Fibroblast of skin of left quadriceps (primary cell): ENCODE measurements around the gene VPS33A.
"Not testable (repeated sequence)": the region's sequence is repeated elsewhere in the genome, so short reads cannot be mapped to it uniquely, and the experiment has no call there.

ENCODE experiments used
- DNase-seq, 2 experiments: peaks; one replicate each; pipeline ENCODE4 v3.0.0-alpha.2; 2013; ENCODE audit warnings: low read depth in 2 of 2

The VPS33A gene

DNA sequence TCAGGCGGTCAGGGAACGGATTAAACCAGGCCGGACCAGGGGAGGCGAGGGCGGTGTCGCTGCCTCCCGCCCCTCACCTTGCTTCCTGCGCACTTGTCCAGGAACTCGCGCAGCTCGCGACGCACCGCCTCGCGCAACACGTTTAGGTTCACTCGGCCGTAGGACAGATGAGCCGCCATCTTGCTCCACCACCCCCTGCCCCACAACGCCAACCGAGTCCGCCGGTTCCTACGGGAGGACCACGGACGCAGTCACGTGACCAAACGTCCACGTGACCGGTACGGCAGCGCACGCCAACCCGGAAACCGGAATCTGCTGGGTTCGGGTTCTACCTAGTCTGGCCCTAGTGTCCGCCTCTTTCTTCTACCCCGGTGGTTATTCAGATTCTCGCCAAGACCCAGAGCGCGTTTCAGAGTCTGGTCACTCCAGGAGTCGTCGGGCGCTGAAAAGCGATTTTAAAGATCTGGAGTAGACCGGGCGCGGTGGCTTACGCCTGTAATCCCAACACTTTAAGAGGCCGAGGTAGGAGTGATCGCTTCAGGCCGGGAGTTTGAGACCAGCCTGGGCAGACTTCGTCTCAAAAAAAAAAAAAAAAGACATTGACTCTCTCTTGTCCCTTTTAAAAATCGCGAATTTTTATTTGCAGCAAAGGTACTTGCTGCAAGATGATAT, at the start of gene VPS33A:
Gene VPS33A (minus strand): TSS at position 265 of the 672 bp plus-strand sequence. CDS start 86 bp downstream, at position 179.
- peak; percentile 95 to 96 for DNase-seq

DNA sequence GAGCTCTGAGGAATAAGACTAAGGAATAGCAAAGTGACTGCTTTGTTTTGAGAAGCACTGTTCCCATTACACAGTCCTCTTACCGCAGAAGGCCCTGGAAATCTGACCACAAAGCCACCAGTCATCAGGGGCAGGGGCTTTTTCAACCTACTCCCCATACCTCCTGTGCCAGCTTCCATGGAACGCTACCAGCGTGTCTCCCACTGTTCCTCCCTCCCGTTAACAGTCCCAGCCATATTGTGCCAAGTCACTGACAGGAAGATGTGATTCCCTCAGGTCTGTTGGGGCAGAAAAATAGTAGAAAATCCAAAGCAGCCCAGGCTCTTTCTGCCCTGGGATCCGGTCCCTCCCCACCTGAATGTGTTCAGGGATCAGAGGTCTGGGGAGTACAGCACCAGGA, 46.6 kb upstream of the VPS33A start:
- no peak for DNase-seq

DNA sequence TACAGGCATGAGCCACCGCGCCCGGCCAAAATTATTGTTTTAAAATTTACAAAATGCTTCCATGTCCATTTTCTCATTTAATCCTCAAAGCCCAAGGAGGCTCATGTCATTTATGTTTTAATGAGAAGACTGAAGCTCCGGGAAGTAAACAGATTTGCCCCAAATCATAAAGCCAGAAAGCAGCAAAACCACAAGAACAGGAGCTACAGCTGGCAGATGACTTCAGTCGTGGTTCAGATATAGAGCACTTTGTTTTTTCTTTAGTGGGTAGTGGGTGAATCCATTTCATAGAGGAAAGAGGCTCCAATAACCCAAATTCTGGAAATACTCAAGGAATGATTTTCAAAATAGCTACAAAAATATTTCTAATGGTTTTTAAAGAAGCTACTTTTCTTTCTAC, 45.4 kb upstream of the VPS33A start:
- no peak for DNase-seq

GRCh38 chr12:122310626-122311333, 44.5 kb upstream of the VPS33A start:
- no peak for DNase-seq

- no peak for DNase-seq
Measured at GRCh38 chr12:122309564-122310121, 43.3 kb upstream of the VPS33A start.

DNA sequence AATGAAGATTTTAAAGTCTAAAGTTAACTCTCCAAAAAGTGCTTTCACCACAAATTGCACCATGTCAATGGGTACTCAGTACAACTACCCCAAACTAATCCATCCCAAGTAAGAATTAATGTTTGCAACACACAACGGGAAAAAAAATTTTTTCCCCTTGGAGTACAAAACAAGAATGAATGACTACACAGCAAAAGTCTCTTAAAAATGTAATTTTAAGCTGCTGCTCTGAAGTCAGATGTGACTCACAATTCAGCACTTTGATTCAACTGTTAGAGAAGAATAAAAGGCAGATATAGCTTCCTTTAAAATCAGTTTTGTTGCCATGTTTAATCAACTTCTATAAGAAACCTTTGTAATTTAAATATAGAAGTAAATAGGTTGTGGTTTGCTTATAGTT, 42.5 kb upstream of the VPS33A start:
- DNase-seq = no peak

DNA sequence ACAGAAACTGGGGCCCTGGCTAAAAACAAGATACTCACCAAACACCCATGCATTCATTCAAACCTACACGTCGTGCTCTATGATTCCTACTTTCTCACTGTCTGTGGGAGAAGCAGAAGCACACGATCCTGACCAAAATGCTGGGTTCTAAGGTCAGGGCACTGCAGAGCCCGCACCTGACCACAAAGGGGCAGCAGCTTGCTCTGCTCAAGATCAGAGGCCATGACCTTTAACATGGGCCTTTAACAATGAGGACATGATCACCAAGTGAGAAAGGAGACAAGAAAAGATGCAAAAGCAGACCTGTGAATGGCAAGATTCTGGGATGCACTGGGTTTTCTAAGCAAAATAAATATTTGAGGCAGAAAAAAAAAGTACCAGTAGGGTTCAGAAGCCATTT, 40.1 kb upstream of the VPS33A start:
- no peak for DNase-seq

- DNase-seq = no peak
Measured at GRCh38 chr12:122304924-122305323, 38.6 kb upstream of the VPS33A start.

DNA sequence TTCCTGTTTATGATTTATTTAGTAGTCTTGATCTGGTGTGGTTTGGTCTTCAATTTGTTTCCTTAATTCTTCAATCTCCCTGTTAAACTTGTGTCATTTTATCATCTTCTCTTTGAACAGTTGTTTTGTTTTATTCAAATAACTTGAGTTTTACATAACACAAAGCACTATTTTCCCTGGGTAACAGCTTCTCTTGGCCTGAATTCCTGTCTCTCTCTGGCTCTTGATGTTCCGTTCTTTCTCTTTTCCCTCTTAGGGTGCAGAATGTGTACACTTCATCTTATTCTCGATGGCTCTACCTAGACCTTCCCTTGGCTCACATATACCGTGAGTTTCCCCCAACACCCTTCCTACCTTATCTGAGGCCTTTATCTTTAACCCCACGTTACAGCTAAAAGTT, 36.8 kb upstream of the VPS33A start:
- no peak for DNase-seq

DNA sequence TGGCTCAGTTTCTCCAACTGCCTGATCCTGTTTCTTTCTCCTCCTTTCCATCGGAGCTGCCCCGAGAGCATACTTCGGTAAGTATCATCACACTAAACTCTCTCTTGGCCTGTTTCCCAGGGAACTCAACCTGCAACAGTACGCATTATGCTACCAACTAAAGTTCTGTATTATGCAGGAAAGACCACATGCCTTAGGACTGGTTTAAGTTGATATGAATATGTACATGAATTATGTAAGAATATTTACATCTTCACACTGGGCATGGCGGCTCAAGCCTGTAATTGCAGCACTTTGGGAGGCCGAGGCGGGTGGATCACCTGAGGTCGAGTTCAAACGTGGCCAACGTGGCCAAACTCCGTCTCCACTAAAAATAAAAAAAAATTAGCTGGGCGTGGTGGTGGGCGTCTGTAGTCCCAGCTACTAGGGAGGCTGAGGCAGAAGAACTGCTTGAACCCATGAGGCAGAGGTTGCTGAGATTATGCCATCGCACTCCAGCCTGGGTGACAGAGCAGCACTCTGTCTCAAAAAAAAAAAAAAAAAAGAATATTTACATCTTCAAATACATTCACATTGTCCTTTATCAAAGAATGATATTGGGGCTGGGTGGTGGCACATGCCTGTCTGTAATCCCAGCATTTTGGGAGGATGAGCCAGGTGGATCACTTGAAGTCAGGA, 31.9 kb upstream of the VPS33A start:
- DNase-seq = no peak

DNA sequence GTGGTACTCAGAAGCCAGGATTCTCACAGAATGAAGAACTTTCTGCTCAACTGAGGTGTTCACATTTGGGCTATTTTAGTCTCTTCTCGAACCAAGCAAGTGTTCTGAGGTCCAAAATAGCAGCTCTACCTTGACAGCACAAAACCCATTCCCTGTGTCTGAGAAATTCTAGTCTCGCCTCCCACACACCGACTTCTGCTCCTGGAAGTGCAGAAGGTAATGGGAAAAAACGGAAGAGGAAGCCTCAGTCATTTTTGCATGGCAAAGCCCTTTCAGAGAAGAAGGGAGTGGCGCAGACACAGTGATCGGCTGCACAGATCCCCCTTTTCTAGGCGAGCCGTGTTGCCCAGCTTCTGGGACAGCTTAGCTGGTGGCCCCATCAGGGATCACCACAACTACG, 31.2 kb upstream of the VPS33A start:
- no peak for DNase-seq

DNA sequence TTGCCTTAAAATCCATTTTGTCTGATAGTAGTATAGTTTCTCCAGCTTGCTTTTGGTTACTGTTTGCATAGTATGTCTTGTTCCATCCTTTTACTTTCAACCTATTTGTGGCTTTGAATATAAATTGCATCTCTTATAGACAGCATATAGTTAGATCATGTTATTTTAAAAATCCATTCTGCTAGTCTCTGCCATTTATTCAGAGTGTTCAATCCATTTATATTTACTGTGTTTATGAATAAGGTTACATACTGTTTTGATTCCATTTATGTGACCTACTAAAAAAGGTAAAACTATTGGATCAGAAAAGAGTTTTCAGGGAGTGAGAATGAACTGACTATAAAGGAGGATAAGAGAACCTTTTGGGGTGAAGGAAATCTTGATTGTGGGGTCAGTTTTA, 29.6 kb upstream of the VPS33A start:
- no peak for DNase-seq

DNA sequence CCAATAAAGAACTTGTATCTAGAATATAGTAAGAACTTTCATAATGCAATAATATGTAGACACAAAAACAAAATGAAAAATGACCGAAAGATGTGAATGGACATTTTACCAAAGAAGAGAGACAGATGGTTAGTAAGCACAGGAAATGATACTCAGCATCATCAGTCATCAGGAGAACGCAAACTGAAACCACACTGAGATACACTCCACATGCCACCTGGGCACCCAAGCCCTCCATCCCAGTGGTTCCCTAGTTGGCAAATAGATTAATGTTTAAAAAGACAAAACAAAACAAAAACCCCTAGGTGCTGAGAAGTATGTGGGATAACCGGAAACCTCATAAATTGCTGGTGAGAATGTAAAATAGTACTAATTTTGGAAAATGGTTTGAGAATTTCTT, 26.8 kb upstream of the VPS33A start:
- no peak for DNase-seq

GRCh38 chr12:122291431-122291830, 25.1 kb upstream of the VPS33A start:
- DNase-seq = no peak

- DNase-seq = no peak
Measured at GRCh38 chr12:122283680-122284079, 17.4 kb upstream of the VPS33A start.

DNA sequence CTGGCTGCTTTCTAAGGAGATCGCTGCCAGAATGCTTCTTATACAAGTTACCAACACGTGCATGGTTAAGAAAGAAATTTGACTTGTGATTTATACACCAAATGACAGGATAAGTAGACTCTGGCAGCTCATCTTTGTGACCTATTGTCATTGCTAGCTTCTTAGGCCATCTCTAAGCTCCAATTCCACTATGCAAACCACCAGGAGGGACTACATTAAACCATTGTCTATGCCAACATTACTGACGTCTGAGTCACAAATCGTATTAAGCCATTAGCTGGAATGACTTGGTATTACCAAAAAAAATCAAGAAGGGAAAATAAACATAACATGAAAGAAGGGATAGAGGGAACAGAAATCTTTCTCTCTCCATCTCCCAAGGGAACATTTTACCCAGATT, 15.8 kb upstream of the VPS33A start:
- peak; percentile 57 to 59 for DNase-seq

DNA sequence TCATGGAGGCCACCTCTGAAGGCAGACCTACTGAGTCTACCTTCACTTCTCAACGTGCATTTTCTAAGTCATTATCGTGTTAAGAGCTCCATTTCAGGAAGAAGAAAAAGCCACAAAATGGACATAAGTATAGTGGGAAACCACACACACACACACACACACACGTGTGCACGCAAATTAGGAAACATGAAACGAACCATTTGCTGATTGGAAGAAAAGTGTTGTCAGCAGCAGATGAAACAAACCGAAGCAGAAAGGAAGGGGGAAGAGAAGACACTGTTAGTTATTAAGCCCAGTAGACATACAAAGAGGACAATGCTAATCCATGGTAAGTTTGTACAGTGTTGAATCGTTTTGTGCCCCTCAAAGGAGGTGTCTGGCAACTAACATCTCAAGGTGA, 9.9 kb upstream of the VPS33A start:
- DNase-seq = no peak

GRCh38 chr12:122275459-122275858, 9.2 kb upstream of the VPS33A start:
- DNase-seq = no peak

DNA sequence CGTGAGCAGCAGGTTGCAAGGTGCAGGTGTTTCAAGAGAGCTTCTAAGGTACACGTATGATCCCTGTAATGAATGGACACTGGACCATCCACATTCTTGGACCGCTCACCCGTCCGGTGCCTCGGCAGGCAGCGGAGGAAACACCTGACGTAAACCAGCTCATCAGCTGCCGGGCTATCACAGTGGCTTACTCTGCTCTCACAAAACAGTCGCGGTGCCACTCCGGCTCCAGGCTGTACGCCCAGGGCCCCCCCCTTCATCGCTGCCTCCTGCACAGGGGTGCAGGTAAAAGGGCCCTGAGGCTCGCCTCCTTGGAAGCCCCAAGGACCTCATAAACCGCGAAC, 436 bp downstream of the VPS33A start:
- DNase-seq = no peak

DNA sequence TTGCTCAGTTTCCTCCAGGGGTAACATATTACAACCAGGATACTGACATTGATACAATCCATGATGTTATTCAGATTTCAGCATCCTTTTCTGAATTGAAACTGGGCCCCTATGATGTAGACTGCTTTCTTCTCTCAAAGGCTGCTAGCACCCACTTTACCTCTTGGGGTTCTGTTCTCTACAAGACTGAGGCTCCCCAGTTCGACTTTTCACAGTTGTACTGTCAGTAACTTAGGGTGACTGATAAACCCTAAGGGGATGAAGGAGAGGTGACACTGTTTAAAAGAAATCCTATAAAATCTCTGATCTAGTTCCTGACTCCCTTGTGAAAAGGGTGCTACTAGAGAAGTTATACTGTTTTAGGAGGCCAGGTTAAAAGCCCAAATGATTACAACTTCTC, 818 bp downstream of the VPS33A start:
- no peak for DNase-seq

DNA sequence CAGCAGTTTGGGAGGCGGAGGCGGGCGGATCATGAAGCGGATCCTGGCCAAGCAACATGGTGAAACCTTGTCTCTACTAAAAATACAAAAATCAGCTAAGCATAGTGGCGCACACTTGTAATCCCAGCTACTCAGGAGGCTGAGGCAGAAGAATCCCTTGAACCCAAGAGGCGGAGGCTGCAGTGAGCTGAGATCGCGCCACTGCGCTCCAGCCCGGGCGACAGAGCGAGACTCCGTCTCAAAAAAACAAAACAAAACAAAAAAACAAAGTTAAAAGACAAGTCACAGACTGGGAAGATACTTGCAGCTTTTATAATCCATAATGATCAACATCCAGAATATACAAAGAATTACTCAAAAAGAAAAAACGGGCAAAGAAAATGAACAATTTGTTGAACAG, 5.6 kb downstream of the VPS33A start:
- DNase-seq = not testable (repeated sequence)

DNA sequence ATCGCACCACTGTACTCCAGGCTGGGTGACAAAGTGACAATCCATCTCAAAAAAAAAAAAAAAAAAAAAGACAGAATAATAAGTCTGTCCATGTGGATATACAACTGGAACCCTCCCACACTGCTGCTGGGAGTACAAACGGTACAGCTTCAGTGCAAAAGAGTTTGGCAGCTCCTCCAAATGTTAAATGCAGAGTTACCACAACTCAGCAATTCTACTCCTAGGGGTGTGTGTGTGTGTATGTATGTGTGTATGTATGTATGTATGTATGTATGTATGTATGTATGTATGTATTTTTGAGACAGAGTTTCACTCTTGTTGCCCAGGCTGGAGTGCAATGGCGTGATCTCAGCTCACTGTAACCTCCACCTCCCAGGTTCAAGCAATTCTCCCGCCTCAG, 7.4 kb downstream of the VPS33A start:
- DNase-seq = not testable (repeated sequence)

DNA sequence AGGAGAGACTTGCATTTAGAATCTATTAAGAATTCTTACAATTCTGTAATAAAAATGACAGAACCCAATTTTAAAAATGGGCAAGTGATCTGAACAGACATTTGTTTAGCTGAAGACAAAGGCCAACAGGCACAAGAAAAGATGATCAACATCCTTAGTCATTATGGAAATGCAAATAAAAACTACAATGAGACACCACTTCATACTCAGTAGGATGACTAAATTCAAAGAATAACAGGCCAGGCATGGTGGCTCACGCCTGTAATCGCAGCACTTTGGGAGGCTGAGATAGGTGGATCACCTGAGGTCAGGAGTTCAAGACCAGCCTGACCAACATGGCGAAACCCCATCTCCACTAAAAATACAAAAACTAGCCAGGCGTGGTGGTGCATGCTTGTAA, 7.8 kb downstream of the VPS33A start:
- not testable (repeated sequence) for DNase-seq
